ENCODE measurements around the gene FOXJ2. TPM values are rescaled to one million over a fixed set of nuclear protein-coding genes. Genes with fewer than 3 reads are reported as not detected.

FOXJ2 gene
- polyA plus RNA-seq, 1 of the 3 experiments (the other 2 are of a cell fraction), result 3.4 TPM

DNA sequence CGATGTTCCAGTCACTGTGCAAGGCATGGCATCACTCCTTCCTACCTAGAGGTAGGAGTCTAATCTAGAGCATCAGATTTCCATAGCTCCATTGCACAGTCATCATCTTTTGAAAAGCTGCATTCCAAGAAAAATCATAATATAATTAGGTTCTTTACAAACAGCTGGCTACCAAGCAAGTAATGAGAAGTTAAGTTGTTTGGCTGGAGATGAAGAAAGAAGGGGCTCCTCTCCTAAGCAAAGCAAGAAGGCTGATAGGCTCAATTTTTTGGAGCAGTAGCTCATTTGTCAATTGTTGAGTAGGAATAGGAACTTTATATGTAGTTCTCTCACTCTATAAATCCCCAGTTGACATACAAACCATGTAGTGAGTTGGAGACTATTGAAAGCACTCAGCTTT, 8.3 kb downstream of the FOXJ2 start:
- Histone ChIP-seq H3K4me3 (ENCODE audit: low read depth in 2 of 2, low read length in 1 of 2) (no peak overlapping the region), H2AFZ (ENCODE audit: low read depth) (no peak overlapping the region), H3K27me3 (ENCODE audit: insufficient read depth) (no peaks in the 10 kb centered on the region), H3K27ac (ENCODE audit: low read depth in 2 of 2, low read length in 1 of 2) (no peak overlapping the region), H3F3A (replicated peaks; ENCODE audit: insufficient read depth) (no peaks in the 10 kb centered on the region), H3K36me3 (replicated peaks in 1 of 2; ENCODE audit: control insufficient read depth in 1 of 2, insufficient read depth in 2 of 2, low read length in 1 of 2) (peaks cover 13 to 35% of the 10 kb centered on the region in 2 experiments), H3K9me3 (no peaks in the 10 kb centered on the region), H3K4me2 (no peak overlapping the region), H3K9ac (no peak overlapping the region), H3K4me1 (ENCODE audit: control insufficient read depth in 1 of 2, insufficient read depth in 2 of 2, low read depth in 1 of 2, low read length in 1 of 2) (peaks cover 14 to 21% of the 10 kb centered on the region in 2 experiments; a peak in 3 of 4 replicates), H3K9me2 (no peaks in the 10 kb centered on the region), H4K20me1 (ENCODE audit: insufficient read depth) (peaks cover 17% of the 10 kb centered on the region), H3K79me2 (ENCODE audit: insufficient read depth) (peaks cover 38% of the 10 kb centered on the region; the same call in 1 of the 2 replicates)
- TF ChIP-seq TCF12 (IDR thresholded peaks at IDR 0.05), result no peak
- TF ChIP-seq NFIC (IDR thresholded peaks at IDR 0.05; ENCODE audit: borderline replicate concordance), result no peak
- no peak for TF ChIP-seq FOXM1 (IDR thresholded peaks at IDR 0.05; ENCODE audit: low read depth)
- no peak for TF ChIP-seq FOSL2 (IDR thresholded peaks at IDR 0.05; ENCODE audit: borderline replicate concordance, low read depth)
- no peak for TF ChIP-seq EP300 (IDR thresholded peaks at IDR 0.05; ENCODE audit: borderline replicate concordance in 1 of 2, low read depth in 1 of 2, low read length in 1 of 2)
- no peak for DNase-seq
- 94% methylated on average over 1 of the region's 1 CpG for WGBS (ENCODE audit: low lambda C conversion rate)
- POLR2A ChIA-PET, result no interaction called here
- CTCF ChIA-PET, result interaction anchor here (0.9 to 7.2 kb wide), 2 partner anchors 39 to 196 kb away, joined by 3 to 89 read pairs; partner anchors contain the start of gene NECAP1

DNA sequence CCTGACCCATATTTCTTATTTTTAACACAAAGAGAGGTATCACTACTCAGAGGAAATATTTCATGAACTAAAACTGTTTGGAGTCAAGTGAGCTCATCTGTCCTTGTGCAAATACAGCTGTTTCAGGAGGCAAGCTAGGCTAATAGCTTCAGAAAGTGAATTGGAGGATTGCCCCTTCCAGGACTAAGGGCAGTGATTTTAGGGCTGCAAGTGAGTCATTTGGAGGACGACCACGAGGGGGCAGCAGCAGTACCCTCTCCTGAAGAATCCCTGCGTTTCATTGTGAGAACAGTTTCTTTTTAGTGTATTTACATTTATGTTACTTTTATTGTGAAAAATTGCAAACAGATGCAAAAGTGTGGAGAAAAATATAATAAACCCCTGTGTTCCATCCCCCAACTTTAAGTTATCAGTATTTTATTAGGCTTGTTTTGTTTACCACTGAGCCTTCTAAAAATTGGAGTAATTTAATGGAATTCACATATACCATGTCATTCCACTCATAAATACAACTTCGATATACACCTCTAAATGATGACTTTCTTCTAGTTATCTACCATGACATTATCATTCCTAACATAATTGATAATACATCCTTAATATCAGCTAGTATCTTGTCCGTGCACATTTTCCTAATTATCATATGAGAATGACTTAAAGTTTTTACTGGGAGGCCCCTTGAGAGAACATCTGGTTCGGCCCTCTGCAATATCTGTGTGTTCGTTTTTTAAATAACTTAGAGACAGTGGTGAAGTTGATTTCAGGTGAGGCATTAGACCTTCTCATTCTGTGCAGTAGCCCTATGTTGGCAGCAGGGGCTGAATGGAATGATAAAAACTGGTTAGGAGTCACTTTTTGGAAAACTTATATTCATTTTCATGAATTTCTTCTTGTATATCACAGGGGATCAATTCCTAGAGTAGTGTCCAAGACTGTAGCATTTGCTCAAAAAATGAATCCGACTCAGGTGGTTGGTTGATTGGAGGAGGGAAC, 13.7 kb downstream of the FOXJ2 start:
- ChIA-PET CTCF (interaction anchor here (0.6 to 7.2 kb wide), 20 partner anchors 8 to 50 kb away, joined by 3 to 89 read pairs (median 4); partner anchors contain the start of genes C3AR1, FOXJ2 and NECAP1), POLR2A (interaction anchor here (0.6 kb wide), 1 partner anchor 207 kb away, joined by 3 read pairs; no protein-coding TSS in a partner anchor)
- Histone ChIP-seq H3K9me3 (no peaks in the 10 kb centered on the region), H3K9me2 (no peaks in the 10 kb centered on the region), H3F3A (replicated peaks; ENCODE audit: insufficient read depth) (no peaks in the 10 kb centered on the region), H3K79me2 (ENCODE audit: insufficient read depth) (no peaks in the 10 kb centered on the region), H3K9ac (no peak overlapping the region), H3K27ac (ENCODE audit: low read depth in 2 of 2, low read length in 1 of 2) (no peak overlapping the region), H3K4me1 (ENCODE audit: control insufficient read depth in 1 of 2, insufficient read depth in 2 of 2, low read depth in 1 of 2, low read length in 1 of 2) (no peaks in the 10 kb centered on the region), H3K4me2 (no peak overlapping the region), H4K20me1 (ENCODE audit: insufficient read depth) (no peaks in the 10 kb centered on the region), H3K36me3 (replicated peaks in 1 of 2; ENCODE audit: control insufficient read depth in 1 of 2, insufficient read depth in 2 of 2, low read length in 1 of 2) (peaks cover 36 to 59% of the 10 kb centered on the region in 2 experiments), H3K27me3 (ENCODE audit: insufficient read depth) (no peaks in the 10 kb centered on the region), H2AFZ (ENCODE audit: low read depth) (no peak overlapping the region), H3K4me3 (ENCODE audit: low read depth in 2 of 2, low read length in 1 of 2) (no peak overlapping the region; a peak in 1 of 4 replicates)
- TF ChIP-seq RAD21 (IDR thresholded peaks at IDR 0.05; ENCODE audit: low read length), result peak; percentile 70
- TF ChIP-seq, protein P1, sequence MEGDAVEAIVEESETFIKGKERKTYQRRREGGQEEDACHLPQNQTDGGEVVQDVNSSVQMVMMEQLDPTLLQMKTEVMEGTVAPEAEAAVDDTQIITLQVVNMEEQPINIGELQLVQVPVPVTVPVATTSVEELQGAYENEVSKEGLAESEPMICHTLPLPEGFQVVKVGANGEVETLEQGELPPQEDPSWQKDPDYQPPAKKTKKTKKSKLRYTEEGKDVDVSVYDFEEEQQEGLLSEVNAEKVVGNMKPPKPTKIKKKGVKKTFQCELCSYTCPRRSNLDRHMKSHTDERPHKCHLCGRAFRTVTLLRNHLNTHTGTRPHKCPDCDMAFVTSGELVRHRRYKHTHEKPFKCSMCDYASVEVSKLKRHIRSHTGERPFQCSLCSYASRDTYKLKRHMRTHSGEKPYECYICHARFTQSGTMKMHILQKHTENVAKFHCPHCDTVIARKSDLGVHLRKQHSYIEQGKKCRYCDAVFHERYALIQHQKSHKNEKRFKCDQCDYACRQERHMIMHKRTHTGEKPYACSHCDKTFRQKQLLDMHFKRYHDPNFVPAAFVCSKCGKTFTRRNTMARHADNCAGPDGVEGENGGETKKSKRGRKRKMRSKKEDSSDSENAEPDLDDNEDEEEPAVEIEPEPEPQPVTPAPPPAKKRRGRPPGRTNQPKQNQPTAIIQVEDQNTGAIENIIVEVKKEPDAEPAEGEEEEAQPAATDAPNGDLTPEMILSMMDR (IDR thresholded peaks at IDR 0.05), result peak; percentile 91
- TF ChIP-seq FOSL2 (IDR thresholded peaks at IDR 0.05; ENCODE audit: borderline replicate concordance, low read depth), result peak; percentile 36; the same call in 1 of the 2 replicates
- no peak for TF ChIP-seq FOXM1 (IDR thresholded peaks at IDR 0.05; ENCODE audit: low read depth)
- peak; percentile 78 for TF ChIP-seq SMC3 (IDR thresholded peaks at IDR 0.05; ENCODE audit: low read depth, low read length)
- TF ChIP-seq SIN3A (IDR thresholded peaks at IDR 0.05; ENCODE audit: borderline replicate concordance, low read depth, low read length), result no peak
- no peak for TF ChIP-seq JUND (IDR thresholded peaks at IDR 0.05)
- DNase-seq, result peak; percentile 81
- WGBS (ENCODE audit: low lambda C conversion rate), result 28% methylated on average over 8 of the region's 8 CpGs

Data from SK-N-SH (cell line).